Fibroblast of pulmonary artery (primary cell): Measurements from ENCODE around the gene MYLK2.

Experiments
- DNase-seq: peaks from one replicate; pipeline ENCODE4 v3.0.0-alpha.2; 2010; ENCODE audit warnings: low read depth
- H3K4me3 ChIP-seq: replicated peaks from 2 replicates; pipeline ENCODE4 v1.5.1; 2011; ENCODE audit warnings: low read depth, mild to moderate bottlenecking, control low read depth, low read length, moderate library complexity
- TF ChIP-seq, protein P1 (sequence below): IDR thresholded peaks from 2 replicates; pipeline ENCODE4 v1.5.1; 2011; ENCODE audit warnings: mild to moderate bottlenecking, control low read depth, low read length, inconsistent platforms; ENCODE audit errors: missing control alignments

Gene MYLK2

DNA sequence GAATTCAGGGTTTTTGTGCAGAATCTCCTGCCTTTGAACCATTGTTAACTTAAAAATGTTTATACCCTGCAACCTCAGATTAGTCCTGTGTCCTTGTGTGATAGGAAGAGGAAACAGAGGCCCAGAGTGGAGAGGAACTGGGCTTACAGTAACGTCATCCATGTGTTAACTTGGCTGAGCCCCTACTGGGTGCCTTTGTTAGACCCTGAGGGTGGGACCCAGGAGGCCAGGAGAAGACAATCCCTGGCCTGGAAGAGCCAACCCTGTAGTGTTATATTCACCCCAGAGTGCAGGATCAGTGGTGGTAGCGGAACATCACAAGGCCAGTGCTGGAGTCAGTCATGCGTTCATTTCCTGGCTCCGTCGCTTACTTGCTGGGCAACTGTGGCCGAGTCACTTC, 10.6 kb downstream of the MYLK2 start:
- DNase-seq, result no peak
- no peak overlapping the region for H3K4me3 ChIP-seq
- TF ChIP-seq, protein P1, sequence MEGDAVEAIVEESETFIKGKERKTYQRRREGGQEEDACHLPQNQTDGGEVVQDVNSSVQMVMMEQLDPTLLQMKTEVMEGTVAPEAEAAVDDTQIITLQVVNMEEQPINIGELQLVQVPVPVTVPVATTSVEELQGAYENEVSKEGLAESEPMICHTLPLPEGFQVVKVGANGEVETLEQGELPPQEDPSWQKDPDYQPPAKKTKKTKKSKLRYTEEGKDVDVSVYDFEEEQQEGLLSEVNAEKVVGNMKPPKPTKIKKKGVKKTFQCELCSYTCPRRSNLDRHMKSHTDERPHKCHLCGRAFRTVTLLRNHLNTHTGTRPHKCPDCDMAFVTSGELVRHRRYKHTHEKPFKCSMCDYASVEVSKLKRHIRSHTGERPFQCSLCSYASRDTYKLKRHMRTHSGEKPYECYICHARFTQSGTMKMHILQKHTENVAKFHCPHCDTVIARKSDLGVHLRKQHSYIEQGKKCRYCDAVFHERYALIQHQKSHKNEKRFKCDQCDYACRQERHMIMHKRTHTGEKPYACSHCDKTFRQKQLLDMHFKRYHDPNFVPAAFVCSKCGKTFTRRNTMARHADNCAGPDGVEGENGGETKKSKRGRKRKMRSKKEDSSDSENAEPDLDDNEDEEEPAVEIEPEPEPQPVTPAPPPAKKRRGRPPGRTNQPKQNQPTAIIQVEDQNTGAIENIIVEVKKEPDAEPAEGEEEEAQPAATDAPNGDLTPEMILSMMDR, result no peak

GRCh38 chr20:31830406-31830981, 11.3 kb downstream of the MYLK2 start:
- TF ChIP-seq, protein P1, result no peak
- DNase-seq, result no peak
- no peak overlapping the region for H3K4me3 ChIP-seq

- no peak for DNase-seq
- TF ChIP-seq, protein P1, result no peak
- no peak overlapping the region for H3K4me3 ChIP-seq
Observed at GRCh38 chr20:31831211-31831610, 12.1 kb downstream of the MYLK2 start.

DNA sequence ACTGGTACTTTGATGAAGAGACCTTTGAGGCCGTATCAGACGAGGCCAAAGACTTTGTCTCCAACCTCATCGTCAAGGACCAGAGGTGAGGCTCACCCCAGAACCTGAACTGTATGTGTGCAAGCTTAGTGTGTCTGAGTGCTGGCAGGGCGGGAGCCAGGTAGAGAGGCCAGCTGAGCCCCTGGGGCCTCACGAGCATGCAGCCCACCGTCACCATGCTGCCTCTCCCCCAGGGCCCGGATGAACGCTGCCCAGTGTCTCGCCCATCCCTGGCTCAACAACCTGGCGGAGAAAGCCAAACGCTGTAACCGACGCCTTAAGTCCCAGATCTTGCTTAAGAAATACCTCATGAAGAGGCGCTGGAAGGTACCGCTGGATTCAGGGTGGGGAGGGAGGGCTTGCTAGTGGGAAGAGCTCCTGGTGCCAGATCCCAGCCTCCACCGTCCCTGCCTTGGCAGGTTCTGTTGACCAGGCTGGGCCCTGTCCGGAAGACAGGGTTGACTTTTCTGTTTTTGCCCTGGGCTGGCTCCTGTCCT, 12.7 kb downstream of the MYLK2 start:
- TF ChIP-seq, protein P1, result no peak
- no peak overlapping the region for H3K4me3 ChIP-seq
- DNase-seq, result no peak

DNA sequence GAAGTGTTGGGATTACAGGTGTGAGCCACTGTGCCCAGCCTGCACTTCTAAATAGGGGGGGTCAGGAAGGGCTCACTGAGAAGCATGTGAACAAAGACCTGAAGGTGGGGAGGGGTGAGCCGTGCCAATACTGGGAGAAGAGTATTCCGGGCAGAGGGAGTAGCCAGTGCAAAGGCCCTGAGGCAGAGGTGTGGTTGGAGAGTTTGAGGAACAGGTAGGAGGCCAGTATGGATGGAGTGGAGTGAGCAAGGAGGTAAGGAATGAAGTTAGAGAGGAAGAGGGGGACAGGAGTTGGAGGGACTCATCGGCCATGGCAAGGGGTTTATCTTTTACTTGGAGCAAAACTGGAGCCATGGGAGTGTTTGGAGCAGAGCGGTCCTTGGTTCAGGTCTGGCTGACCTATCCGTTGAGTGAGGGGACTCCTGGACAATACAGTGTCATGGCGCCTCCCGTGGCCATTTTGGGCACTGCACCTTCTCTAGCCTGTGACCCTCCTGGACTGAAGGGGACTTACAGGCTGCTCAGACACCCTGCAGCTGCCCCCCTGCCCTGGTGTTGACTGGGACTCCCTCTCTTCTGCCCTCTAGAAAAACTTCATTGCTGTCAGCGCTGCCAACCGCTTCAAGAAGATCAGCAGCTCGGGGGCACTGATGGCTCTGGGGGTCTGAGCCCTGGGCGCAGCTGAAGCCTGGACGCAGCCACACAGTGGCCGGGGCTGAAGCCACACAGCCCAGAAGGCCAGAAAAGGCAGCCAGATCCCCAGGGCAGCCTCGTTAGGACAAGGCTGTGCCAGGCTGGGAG, 14.2 kb downstream of the MYLK2 start:
- TF ChIP-seq, protein P1, result peak; percentile 88
- DNase-seq, result peak; percentile 55

DNA sequence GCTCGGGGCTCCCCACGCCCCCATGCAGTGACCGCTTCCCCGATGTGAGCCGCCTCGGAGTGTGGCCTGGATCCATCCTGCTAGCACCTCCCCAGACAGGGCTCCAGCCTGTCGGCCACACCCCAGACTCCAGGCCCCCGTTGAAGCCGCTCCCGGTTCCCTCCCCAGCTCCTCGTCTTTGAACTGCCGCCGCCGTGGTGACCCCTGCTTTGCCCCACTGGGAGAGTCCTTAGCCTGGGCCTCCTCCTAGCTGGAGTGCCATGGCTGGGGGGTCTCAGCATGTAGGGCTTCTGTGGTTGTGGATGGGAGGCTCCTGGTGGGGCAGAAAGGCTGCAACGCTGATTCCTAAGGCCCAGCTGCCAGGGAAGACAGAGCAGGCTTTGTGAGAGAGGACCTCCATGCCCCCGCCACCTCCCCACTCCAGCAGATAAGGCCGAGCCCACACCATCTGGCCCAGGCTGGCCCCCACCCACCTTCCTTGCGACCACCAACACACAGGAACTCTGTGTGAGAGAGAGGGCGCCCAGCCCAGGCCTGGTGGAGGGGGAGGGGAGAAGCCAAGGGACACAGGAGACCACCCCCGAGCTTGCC, 14.9 kb downstream of the MYLK2 start:
- TF ChIP-seq, protein P1, result no peak
- H3K4me3 ChIP-seq, result no peak overlapping the region
- DNase-seq, result no peak

More for the DNA sequence above, 14.2 kb downstream of the MYLK2 start:
- no peak overlapping the region for H3K4me3 ChIP-seq
